ENCODE measurements around the gene RFX8. TPM values are rescaled to one million over a fixed set of nuclear protein-coding genes. Genes with fewer than 3 reads are reported as not detected.

RFX8 gene
- total and polyA plus RNA-seq, 2 of the 13 experiments (the other 11 are each of a cell fraction or from before 2014, with no cell fraction given): not detected

DNA sequence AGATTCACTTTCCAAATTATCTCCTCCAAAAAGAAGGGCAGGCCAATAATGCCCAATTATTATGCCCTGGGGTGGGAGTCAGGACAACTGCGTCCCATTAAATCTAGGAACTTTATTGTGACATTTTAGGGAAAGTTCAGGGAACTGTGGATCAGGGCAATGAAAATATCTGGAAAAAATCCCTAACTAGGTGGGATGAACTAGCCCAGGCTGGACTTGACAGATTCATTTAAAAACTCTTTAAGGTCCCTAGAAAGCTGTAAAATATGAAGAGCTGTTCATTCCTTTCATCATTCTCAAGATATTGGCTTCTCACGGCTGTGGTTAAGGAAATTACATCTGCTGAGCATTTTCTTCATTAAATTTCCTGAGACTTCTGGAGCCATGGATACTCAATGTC is 95.8 kb downstream of the RFX8 start (continued):
- no peak for TF ChIP-seq ZNF557 (CRISPR knock-in tag; IDR thresholded peaks at IDR 0.05)
- no peak for TF ChIP-seq MTF2 (CRISPR knock-in tag; IDR thresholded peaks at IDR 0.05; ENCODE audit: borderline replicate concordance)
- no peak for TF ChIP-seq ZKSCAN5 (CRISPR knock-in tag; IDR thresholded peaks at IDR 0.05)
- no peak for TF ChIP-seq ZNF713 (CRISPR knock-in tag; IDR thresholded peaks at IDR 0.05)

DNA sequence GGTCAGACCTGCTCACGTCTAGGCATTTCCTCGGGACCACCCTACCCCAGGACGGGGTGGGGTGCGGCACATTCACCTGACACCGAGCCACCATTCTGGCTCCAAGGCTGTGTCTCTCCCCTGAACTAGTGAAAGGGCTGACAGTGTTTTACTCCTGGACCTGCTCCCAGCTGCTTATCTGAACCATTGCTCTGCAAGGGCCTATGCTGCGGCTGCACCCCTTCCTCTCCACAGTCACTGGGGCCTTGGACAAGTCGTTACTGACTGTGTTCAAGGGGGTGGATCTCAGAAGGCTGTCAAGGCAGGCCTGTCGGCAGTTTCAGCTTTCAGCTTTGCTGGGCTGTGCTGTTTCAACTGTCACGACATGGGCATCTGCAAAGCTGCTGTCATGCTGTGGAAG is 99.3 kb downstream of the RFX8 start:
- ATAC-seq: peak; percentile 27; the same call in 1 of the 3 replicates
- peaks cover 6 to 66% of the 10 kb centered on the region in 2 experiments; a peak in 4 of 5 replicates for H3K27me3 ChIP-seq (ENCODE audit: control insufficient read depth in 1 of 2, insufficient read depth in 2 of 2, low read length in 2 of 2)
- TF ChIP-seq GATAD1 (CRISPR knock-in tag; IDR thresholded peaks at IDR 0.05): no peak
- no peaks in the 10 kb centered on the region for H3K9me3 ChIP-seq (ENCODE audit: low read length)
- intact Hi-C loops (cut with micrococcal nuclease; ENCODE audit: unreplicated experiment): no loop called here
- no peak overlapping the region for H3K27ac ChIP-seq (ENCODE audit: extremely low read length, insufficient read depth, low read length)
- BruUV-seq (replicated peaks): no TSS peak
- no peak overlapping the region for H3K4me3 ChIP-seq (replicated peaks in 1 of 3; ENCODE audit: insufficient read depth in 1 of 3, low read depth in 2 of 3, low read length in 3 of 3)
- in situ Hi-C loops (cut with HindIII; ENCODE audit: extremely low pct_ligation_motif_present, low pct_unique_long_range_greater_than_20kb): no loop called here
- no peak overlapping the region for H2AFZ ChIP-seq (ENCODE audit: low read length)
- WGBS (ENCODE audit: low lambda C conversion rate): 25% methylated on average over 4 of the region's 9 CpGs
- CTCF ChIA-PET (ENCODE audit: low intra/inter-chr PET ratio, low total read pairs): no interaction called here
- POLR2A ChIA-PET: no interaction called here
- DNase-seq (ENCODE audit: low spot score): no peak
- FAIRE-seq: no peak
- no peaks in the 10 kb centered on the region for H3K79me2 ChIP-seq (ENCODE audit: insufficient read depth, low read length)
- no peaks in the 10 kb centered on the region for H3K36me3 ChIP-seq (replicated peaks in 1 of 2; ENCODE audit: control insufficient read depth in 1 of 2, insufficient read depth in 2 of 2, low read length in 2 of 2)
- H3K9ac ChIP-seq (ENCODE audit: insufficient read depth, low read depth, low read length): no peak overlapping the region
- no peak overlapping the region for H3K4me2 ChIP-seq (ENCODE audit: low read depth, low read length)
- H4K20me1 ChIP-seq (ENCODE audit: insufficient read depth, low read length): no peaks in the 10 kb centered on the region
- H3K4me1 ChIP-seq (ENCODE audit: insufficient read depth, low read length): 0 out of 2 replicates have a peak, but pooled peaks cover 7% of the 10 kb centered on the region

DNA sequence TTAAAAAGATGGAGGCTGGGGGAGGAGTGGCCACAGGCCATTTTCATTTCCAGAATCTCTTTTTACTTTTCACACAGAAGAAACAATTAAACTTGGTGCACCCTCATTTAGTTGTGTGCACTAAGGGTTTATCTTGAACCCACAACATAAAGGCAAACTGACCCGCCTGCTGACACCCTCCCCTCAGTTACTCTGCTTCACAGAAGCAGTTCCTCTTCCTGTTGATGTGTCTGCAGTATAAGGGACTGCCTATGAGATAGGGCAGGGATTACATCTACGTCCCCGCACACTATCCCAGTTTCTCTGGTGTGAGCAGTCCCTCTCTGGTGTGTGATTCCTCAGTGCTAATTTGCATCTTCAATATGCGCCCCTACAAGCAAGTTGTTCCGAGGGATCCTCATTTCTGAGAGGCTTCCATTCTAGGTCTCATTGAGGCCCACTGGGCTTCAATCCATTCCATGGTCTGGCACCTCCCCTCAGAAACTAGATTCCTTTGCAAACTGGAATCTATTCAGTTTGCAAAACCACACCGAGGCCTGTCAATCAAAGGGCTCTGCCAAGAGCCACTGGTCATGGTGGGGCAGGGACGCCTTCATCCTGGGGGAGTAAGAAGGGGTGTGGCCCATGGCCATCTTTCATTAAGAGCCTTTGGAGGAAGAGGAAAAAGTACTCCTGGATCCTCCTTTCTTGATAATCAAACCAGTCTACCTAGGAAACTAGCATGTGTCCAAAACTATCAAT is 99.9 kb downstream of the RFX8 start:
- H3K4me2 ChIP-seq (ENCODE audit: low read depth, low read length): no peak overlapping the region
- 67% methylated on average over 7 of the region's 7 CpGs for WGBS (ENCODE audit: low lambda C conversion rate)
- DNase-seq (ENCODE audit: low spot score) (no peak), FAIRE-seq (no peak), ATAC-seq (no peak)
- peaks cover 3 to 65% of the 10 kb centered on the region in 2 experiments; a peak in 4 of 5 replicates for H3K27me3 ChIP-seq (ENCODE audit: control insufficient read depth in 1 of 2, insufficient read depth in 2 of 2, low read length in 2 of 2)
- no peak overlapping the region for H2AFZ ChIP-seq (ENCODE audit: low read length)
- no peaks in the 10 kb centered on the region for H3K79me2 ChIP-seq (ENCODE audit: insufficient read depth, low read length)
- intact Hi-C loops (cut with micrococcal nuclease; ENCODE audit: unreplicated experiment): no loop called here
- POLR2A ChIA-PET: no interaction called here
- in situ Hi-C loops (cut with HindIII; ENCODE audit: extremely low pct_ligation_motif_present, low pct_unique_long_range_greater_than_20kb): no loop called here
- H3K4me1 ChIP-seq (ENCODE audit: insufficient read depth, low read length): 0 out of 2 replicates have a peak, but pooled peaks cover 7% of the 10 kb centered on the region
- H4K20me1 ChIP-seq (ENCODE audit: insufficient read depth, low read length): no peaks in the 10 kb centered on the region
- no peaks in the 10 kb centered on the region for H3K9me3 ChIP-seq (ENCODE audit: low read length)
- H3K27ac ChIP-seq (ENCODE audit: extremely low read length, insufficient read depth, low read length): no peak overlapping the region
- CTCF ChIA-PET (ENCODE audit: low intra/inter-chr PET ratio, low total read pairs): no interaction called here
- no peak overlapping the region for H3K9ac ChIP-seq (ENCODE audit: insufficient read depth, low read depth, low read length)
- H3K36me3 ChIP-seq (replicated peaks in 1 of 2; ENCODE audit: control insufficient read depth in 1 of 2, insufficient read depth in 2 of 2, low read length in 2 of 2): no peaks in the 10 kb centered on the region
- no peak overlapping the region for H3K4me3 ChIP-seq (replicated peaks in 1 of 3; ENCODE audit: insufficient read depth in 1 of 3, low read depth in 2 of 3, low read length in 3 of 3)
- no TSS peak for BruUV-seq (replicated peaks)
- TF ChIP-seq CBX1 (IDR thresholded peaks at IDR 0.05; ENCODE audit: low read depth) (no peak), KDM1A (CRISPR knock-in tag; IDR thresholded peaks at IDR 0.05) (no peak), ZNF816 (CRISPR knock-in tag; IDR thresholded peaks at IDR 0.05; ENCODE audit: borderline replicate concordance) (no peak), ARNT2 (CRISPR knock-in tag; IDR thresholded peaks at IDR 0.05; ENCODE audit: low read depth) (no peak), ZNF292 (CRISPR knock-in tag; IDR thresholded peaks at IDR 0.05; ENCODE audit: borderline replicate concordance, low read depth) (no peak), SMYD3 (CRISPR knock-in tag; IDR thresholded peaks at IDR 0.05) (no peak), SALL2 (CRISPR knock-in tag; IDR thresholded peaks at IDR 0.05) (no peak), DMAP1 (CRISPR knock-in tag; IDR thresholded peaks at IDR 0.05) (no peak), MTA1 (CRISPR knock-in tag; IDR thresholded peaks at IDR 0.05; ENCODE audit: borderline replicate concordance) (no peak), CREM (IDR thresholded peaks at IDR 0.05) (no peak), CREM (CRISPR knock-in tag; IDR thresholded peaks at IDR 0.05) (no peak), CBX2 (IDR thresholded peaks at IDR 0.05; ENCODE audit: low read depth, low read length) (no peak), CBX2 (CRISPR knock-in tag; IDR thresholded peaks at IDR 0.05; ENCODE audit: low read depth) (no peak)
